IgD-negative memory B cell (primary cell): Measurements from ENCODE around the gene STRIP2. TPM values are rescaled to one million over a fixed set of nuclear protein-coding genes. Genes with fewer than 3 reads are reported as not detected.
"Not testable (repeated sequence)": the region's sequence is repeated elsewhere in the genome, so short reads cannot be mapped to it uniquely, and the experiment has no call there.

ENCODE experiments used
- H3K27ac Mint-ChIP-seq, 3 donors: one replicate each; pipeline ENCODE4 v1.8.0; 2020 to 2022; ENCODE audit warnings: mild to moderate bottlenecking in 3 of 3, mixed read lengths in 3 of 3, moderate library complexity in 1 of 3
- H3K27me3 Mint-ChIP-seq: one replicate; pipeline ENCODE4 v1.8.0; 2021; ENCODE audit warnings: mixed read lengths
- H3K36me3 Mint-ChIP-seq: one replicate; pipeline ENCODE4 v1.8.0; 2020; ENCODE audit warnings: mild to moderate bottlenecking, mixed read lengths
- H3K4me1 Mint-ChIP-seq, 3 donors: one replicate each; pipeline ENCODE4 v1.8.0; 2020 to 2022; ENCODE audit warnings: mixed read lengths in 3 of 3, mild to moderate bottlenecking in 1 of 3
- H3K4me3 Mint-ChIP-seq, 4 donors: one replicate each; pipeline ENCODE4 v1.8.0; 2020 to 2022; ENCODE audit warnings: mild to moderate bottlenecking in 4 of 4, mixed read lengths in 4 of 4, moderate library complexity in 3 of 4
- H3K9me3 Mint-ChIP-seq, 3 donors: one replicate each; pipeline ENCODE4 v1.8.0; 2020 to 2021; ENCODE audit warnings: mixed read lengths in 3 of 3, mild to moderate bottlenecking in 1 of 3
- polyA plus RNA-seq: library from polyadenylated mRNA; unstranded; fragments of 300-500 nt; fragmentation: Illumina TruSeq; gene quantifications from one replicate; pipeline ENCODE4 v1.2.3, GENCODE V29; 2021

STRIP2 gene
- polyA plus RNA-seq, 1 donor from 2014 or later, result 0.08 TPM

DNA sequence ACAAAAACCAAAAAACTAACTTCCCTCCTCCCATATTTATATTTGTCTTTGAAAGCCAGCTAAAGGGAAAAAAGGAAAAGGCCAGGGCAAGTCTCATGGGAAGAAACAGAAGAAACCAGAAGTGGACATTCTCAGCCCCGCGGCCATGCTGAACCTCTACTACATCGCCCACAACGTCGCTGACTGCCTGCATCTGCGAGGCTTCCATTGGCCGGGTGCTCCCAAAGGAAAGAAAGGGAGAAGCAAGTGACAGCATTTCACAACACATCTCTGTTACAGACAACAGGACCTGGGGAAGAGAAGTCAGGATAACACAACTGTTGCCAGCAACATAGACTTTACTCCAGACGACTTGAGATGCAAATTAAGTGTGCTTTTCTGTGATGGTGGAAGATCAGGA, 78.0 kb downstream of the STRIP2 start:
- Mint-ChIP-seq H3K4me3 (no peak overlapping the region), H3K4me1 (peaks cover 0 to 4% (median 2%) of the 10 kb centered on the region in 3 donors), H3K27me3 (no peaks in the 10 kb centered on the region), H3K36me3 (peaks cover 8% of the 10 kb centered on the region), H3K9me3 (peaks cover 0 to 1% (median 0%) of the 10 kb centered on the region in 3 donors), H3K27ac (peak overlapping the region in 1 of 3 donors; percentile 22)

DNA sequence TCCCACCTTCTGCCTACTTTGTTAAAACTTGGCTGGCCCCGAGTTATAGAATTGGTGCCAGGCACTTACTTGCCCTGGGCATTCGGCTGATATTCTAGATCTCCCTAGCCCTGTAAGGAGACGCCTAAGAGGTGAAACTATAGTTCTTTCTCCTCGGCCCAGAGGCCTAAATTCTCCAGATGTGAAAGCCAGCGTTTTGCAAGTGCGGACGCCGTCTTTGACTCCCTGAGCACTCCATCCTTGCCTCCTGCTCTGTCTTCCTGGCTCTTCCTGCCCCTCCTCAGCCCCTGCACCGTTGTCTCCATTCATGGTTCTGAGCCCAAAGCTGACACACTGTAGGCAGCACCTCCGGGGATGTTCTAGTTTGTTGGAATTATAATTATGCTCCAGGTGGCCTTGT, 79.3 kb downstream of the STRIP2 start:
- Mint-ChIP-seq H3K36me3 (peaks cover 8% of the 10 kb centered on the region), H3K27ac (no peak overlapping the region), H3K27me3 (peaks cover 3% of the 10 kb centered on the region), H3K4me1 (peaks cover 0 to 4% (median 2%) of the 10 kb centered on the region in 3 donors), H3K9me3 (peaks cover 0 to 1% (median 0%) of the 10 kb centered on the region in 3 donors), H3K4me3 (no peak overlapping the region)

DNA sequence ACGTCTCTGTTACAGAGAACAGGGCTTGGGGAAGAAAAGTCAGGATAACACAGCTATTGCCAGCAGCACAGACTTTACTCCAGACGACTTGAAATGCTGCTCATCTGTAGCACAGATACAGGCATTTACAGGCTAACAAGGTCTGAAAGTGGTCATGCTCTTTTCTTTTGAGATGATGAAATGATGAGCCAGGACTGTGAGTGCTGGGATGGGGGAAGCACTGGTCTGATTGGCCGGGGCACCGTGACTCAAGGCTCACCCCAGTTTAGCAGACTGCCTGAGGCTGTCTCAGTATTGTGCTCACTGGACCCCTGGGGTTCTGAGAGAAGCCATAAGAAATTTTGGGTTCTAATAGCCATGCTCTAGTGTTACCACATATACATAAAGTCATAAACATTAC, 80.5 kb downstream of the STRIP2 start:
- Mint-ChIP-seq H3K36me3 (peaks cover 8% of the 10 kb centered on the region), H3K4me3 (no peak overlapping the region), H3K4me1 (peaks cover 0 to 4% (median 2%) of the 10 kb centered on the region in 3 donors), H3K27ac (peak overlapping the region in 1 of 3 donors; percentile 74), H3K27me3 (peaks cover 5% of the 10 kb centered on the region), H3K9me3 (peaks cover 0 to 1% (median 0%) of the 10 kb centered on the region in 3 donors)

DNA sequence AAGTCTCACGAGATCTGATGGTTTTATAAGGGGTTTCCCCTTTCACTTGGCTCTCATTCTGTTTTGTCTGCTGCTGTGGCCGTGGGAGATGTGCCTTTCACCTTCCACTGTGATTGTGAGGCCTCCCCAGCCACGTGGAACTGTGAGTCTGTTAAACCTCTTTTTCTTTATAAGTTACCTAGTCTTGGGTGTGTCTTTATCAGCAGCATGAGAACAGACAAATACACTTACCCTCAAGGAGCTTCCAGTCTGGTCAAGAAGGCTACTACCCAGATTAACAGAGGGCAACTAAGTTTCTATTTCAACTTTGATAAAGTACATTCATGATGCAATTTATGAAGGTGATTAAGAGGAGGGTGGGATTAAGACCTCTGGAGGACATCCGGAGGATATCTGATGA, 81.1 kb downstream of the STRIP2 start:
- Mint-ChIP-seq H3K4me3 (no peak overlapping the region), H3K4me1 (peaks cover 0 to 4% (median 2%) of the 10 kb centered on the region in 3 donors), H3K9me3 (peaks cover 0 to 1% (median 0%) of the 10 kb centered on the region in 3 donors), H3K27ac (peak overlapping the region in 1 of 3 donors; percentile 74), H3K36me3 (peaks cover 8% of the 10 kb centered on the region), H3K27me3 (peaks cover 7% of the 10 kb centered on the region)

DNA sequence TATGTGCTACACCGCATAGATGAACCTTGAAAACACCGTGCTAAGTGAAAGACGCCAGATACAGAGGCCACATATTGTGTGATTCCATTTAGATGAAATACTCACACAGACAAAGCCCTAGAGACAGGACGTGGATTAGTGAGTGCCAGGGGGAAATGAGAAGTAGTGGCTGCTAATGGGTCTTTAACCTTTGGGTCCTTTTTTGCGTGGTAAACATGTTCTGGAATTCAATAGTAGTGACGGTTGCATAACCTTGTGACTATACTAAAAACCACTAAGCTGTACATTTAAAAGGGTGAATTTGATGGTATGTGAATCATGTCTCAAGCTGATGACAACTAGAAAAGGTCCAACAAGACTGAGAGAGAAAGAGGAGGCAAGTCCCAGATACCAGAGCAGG, 83.7 kb downstream of the STRIP2 start:
- peaks cover 7% of the 10 kb centered on the region for H3K36me3 Mint-ChIP-seq

DNA sequence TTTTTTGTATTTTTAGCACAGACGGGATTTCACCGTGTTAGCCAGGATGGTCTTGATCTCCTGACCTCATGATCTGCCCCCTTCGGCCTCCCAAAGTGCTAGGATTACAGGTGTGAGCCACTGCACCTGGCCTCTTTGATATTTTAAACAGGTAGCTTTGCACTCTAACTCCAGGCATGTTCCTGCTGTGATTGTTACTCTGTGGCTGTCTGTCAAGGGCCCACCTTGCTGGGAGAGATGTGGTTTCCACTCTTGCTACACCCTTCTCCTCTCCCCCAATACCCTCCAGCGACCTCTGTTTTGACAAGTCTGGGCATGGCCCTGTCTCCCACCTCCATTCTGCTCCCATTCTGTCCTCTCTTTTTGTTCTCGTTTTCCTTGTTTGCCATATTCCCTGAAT, 85.2 kb downstream of the STRIP2 start:
- H3K27ac Mint-ChIP-seq, result no peak overlapping the region
- H3K27me3 Mint-ChIP-seq, result peaks cover 21% of the 10 kb centered on the region
- peaks cover 0 to 5% (median 2%) of the 10 kb centered on the region in 3 donors for H3K4me1 Mint-ChIP-seq
- no peak overlapping the region for H3K4me3 Mint-ChIP-seq
- H3K9me3 Mint-ChIP-seq, result peaks cover 0 to 1% (median 0%) of the 10 kb centered on the region in 3 donors
- H3K36me3 Mint-ChIP-seq, result peaks cover 7% of the 10 kb centered on the region

More for the DNA sequence above, 83.7 kb downstream of the STRIP2 start:
- Mint-ChIP-seq H3K4me3 (no peak overlapping the region), H3K27me3 (peaks cover 21% of the 10 kb centered on the region), H3K4me1 (peaks cover 0 to 5% (median 2%) of the 10 kb centered on the region in 3 donors), H3K27ac (no peak overlapping the region), H3K9me3 (peaks cover 0 to 1% (median 0%) of the 10 kb centered on the region in 3 donors)

DNA sequence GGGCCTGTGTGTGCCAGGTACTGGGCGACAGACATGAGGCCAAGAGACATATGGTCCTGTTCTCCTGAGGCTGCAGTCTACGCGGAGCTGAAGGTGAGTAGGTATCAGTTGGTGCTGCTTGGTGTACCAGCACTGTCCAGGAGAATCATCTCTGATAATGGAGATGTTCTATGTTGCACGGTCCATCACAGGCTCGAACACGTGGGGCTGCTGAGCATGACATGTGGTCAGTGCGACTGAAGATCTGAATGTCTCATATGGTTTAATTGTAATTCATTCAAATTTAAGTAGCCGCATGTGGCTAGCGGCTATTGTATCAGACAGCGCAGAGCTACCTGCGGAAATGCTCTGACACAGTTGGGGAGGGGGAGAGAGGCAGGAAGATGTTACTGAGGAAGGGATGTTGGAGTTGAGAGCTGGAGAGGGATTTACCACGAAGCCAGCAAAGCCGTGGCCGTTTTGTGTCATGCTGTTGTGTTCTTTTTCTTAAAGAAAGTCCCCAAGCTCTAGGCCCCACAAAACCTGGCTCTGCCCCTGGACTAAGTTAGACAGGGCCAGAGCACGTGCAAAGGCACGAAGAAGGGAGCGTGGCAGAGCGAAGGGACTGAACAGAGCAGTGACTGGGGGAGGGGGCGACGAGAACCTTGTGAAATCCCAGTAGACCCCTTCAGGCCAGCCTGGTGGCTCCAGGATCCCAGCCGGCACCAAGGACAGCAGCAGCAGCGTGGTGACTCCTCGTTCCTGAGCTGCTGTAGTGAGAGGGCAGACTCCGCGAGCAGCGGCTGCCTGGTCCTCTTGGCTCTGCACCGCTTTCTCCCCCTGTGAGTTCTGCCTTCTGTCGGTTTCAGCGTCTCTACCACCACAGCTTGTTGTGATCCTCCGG, 88.1 kb downstream of the STRIP2 start:
- H3K4me3 Mint-ChIP-seq, result no peak overlapping the region
- H3K36me3 Mint-ChIP-seq, result no peaks in the 10 kb centered on the region
- H3K4me1 Mint-ChIP-seq, result peaks cover 0 to 7% (median 4%) of the 10 kb centered on the region in 3 donors
- H3K9me3 Mint-ChIP-seq, result no peaks in the 10 kb centered on the region
- H3K27ac Mint-ChIP-seq, result peak overlapping the region in 1 of 3 donors; percentile 36
- peaks cover 31% of the 10 kb centered on the region for H3K27me3 Mint-ChIP-seq

DNA sequence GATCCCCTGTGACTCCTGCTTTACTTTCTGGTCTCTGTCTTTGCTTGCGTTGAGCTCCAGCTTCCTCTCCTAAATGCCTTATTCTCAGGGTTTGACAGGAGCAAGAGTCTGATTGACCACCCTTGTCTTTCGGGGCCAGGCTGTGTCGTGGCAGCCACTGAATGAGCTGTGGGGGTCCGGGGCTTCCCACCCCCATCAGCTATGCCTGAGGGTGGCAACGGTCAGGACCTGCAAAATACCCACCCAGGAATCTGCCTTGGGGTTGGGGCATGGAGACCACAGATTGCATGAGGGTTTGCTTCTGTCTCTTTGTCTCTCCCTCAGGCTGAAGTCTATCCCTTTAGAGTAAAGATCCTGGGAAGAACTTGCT, 88.7 kb downstream of the STRIP2 start:
- H3K4me3 Mint-ChIP-seq, result no peak overlapping the region
- H3K9me3 Mint-ChIP-seq, result no peaks in the 10 kb centered on the region
- no peaks in the 10 kb centered on the region for H3K36me3 Mint-ChIP-seq
- peaks cover 30% of the 10 kb centered on the region for H3K27me3 Mint-ChIP-seq
- H3K27ac Mint-ChIP-seq, result no peak overlapping the region
- peaks cover 0 to 7% (median 4%) of the 10 kb centered on the region in 3 donors for H3K4me1 Mint-ChIP-seq

DNA sequence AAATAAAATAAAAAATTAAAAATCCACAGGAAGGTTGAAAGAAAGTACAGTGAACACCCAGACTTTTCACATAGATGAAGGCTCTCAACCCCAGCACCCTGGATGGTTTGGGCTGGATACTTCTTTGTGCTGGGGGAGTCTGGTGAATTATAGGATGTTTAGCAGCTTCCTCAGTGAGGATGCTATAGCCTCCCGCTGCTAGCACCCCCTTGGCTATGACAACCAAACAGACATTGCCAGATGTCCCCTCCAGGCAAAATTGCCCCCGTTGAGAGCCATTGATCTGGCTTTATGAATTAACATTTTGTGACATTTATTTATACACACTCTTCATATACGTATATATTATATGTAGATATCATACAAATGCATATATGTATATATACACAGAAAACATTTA, 89.7 kb downstream of the STRIP2 start:
- H3K4me1 Mint-ChIP-seq, result peaks cover 0 to 7% (median 4%) of the 10 kb centered on the region in 3 donors
- H3K27ac Mint-ChIP-seq, result no peak overlapping the region
- no peaks in the 10 kb centered on the region for H3K9me3 Mint-ChIP-seq
- no peak overlapping the region for H3K4me3 Mint-ChIP-seq
- H3K36me3 Mint-ChIP-seq, result no peaks in the 10 kb centered on the region
- peaks cover 28% of the 10 kb centered on the region for H3K27me3 Mint-ChIP-seq

DNA sequence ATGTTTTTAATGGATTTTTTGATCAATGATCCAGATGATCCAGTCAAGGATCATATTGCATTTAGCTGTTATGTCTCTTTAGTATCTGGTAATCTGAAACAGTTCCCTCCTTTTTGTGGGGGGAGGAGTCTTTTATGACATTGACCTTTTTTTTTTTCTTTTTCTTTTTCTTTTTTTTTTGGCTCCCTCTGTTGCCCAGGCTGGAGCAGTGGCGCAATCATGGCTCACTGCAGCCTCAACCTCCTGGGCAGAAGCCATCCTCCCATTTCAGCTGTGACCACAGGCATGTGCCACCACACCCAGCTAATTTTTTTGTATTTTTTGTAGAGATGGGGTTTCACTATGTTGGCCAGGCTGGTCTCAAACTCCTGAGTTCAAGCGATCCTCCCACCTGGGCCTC, 90.2 kb downstream of the STRIP2 start:
- peaks cover 28% of the 10 kb centered on the region for H3K27me3 Mint-ChIP-seq
- not testable (repeated sequence) for H3K9me3 Mint-ChIP-seq, H3K4me1 Mint-ChIP-seq, H3K36me3 Mint-ChIP-seq, H3K4me3 Mint-ChIP-seq, H3K27ac Mint-ChIP-seq

DNA sequence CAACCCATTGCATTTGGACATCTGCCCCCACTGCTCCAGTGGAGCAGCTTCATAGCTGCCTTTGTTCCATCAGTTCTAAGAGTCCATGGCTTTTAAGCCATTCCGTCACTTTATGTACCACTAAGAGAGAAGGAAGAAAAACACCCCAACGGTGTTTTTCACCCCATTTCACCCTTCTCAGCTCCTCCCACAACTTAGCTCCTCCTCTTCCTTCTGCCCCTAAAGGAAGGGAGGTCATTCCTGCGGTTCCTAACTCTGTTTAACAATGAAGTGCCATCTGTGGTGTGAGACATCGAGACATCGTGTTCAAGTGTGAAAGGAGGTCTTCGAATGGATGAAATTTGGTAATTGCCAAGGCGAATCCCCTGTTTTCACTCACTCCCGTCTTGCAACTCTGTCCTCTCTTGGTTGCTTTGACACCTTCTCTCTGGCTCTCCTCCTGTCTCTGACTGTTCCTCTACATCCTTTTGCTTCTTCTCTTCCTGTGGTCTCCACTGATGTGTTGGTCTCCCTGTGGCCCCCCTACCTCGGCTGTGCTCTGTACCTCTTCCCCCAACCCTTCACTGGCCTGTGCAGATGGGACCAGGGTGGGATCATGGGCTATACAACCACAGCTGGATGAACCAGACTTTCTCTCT, 91.1 kb downstream of the STRIP2 start:
- H3K9me3 Mint-ChIP-seq, result no peaks in the 10 kb centered on the region
- H3K27ac Mint-ChIP-seq, result peak overlapping the region in 1 of 3 donors; percentile 58
- H3K4me3 Mint-ChIP-seq, result peak overlapping the region in 1 of 4 donors; percentile 49
- peaks cover 0 to 7% (median 4%) of the 10 kb centered on the region in 3 donors for H3K4me1 Mint-ChIP-seq
- H3K27me3 Mint-ChIP-seq, result peaks cover 24% of the 10 kb centered on the region
- H3K36me3 Mint-ChIP-seq, result no peaks in the 10 kb centered on the region

DNA sequence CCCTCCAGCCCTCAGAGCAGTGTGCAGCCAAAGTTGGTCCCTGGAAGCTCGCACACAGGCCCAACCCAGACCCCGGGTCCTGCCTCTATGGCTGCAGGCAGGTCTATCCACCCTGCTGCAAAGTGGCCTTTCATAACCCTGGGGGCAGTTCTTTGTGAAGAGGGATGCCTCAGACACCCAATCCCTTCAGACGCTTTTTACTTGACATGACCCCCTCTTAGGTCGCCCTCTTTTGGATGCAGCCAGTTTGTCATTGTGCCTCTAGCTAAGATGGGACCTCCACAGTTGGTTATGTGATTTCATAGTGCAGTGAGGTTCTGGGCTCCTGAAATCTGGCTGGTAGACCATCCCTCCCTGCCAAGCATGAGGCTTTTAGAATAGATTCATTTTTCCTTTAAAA, 95.4 kb downstream of the STRIP2 start:
- no peaks in the 10 kb centered on the region for H3K9me3 Mint-ChIP-seq
- H3K27me3 Mint-ChIP-seq, result peaks cover 11% of the 10 kb centered on the region
- no peaks in the 10 kb centered on the region for H3K36me3 Mint-ChIP-seq
- H3K4me3 Mint-ChIP-seq, result no peak overlapping the region
- no peak overlapping the region for H3K27ac Mint-ChIP-seq
- H3K4me1 Mint-ChIP-seq, result peaks cover 0 to 8% (median 4%) of the 10 kb centered on the region in 3 donors

DNA sequence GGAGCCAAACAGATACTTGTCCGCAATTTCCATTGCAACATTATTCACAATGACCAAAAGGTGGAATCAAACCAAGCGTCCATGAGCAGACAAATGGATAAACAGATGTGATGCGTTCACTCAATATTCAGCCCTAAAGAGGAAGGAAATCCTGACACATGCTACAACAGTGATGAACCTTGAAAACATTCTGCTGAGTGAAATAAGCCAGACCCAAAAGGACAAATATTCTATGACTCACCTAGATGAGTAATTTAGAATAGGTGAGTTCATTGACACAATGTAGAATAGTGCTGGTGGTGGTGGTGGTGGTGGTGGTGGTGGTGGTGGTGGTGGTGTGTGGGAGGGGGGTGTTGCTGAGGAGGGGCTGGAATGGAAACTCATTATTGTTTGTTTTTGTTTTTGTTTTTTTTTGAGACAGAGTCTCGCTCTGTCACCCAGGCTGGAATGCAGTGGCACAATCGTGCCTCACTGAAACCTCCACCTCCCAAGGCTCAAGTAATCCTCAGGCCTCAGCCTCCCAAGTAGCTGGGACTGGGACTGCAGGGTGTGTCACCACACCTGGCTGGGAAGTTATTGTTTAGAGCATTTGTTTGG, 96.7 kb downstream of the STRIP2 start:
- H3K27ac Mint-ChIP-seq, result no peak overlapping the region

DNA sequence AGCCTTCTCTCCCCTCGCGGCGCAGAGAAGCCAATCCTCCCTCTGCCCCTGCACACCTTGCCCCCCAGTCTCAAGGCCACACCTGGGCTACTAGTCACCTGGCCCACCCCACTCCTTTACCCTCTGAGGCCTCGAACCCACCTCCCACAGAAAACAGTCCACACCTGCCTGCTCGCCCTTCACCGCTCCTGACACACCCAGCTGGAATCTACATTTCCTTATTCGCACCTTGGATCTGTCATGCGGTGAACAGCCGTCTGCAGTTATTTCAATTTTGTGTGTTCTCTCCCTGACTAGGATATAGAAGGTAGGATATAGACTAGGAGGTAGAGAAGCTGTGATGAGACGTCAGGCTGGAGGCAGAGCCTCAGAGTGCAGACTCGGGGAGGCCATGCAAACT, 97.5 kb downstream of the STRIP2 start:
- Mint-ChIP-seq H3K36me3 (no peaks in the 10 kb centered on the region), H3K27me3 (peaks cover 4% of the 10 kb centered on the region), H3K4me3 (no peak overlapping the region), H3K27ac (peak overlapping the region in 1 of 3 donors; percentile 73), H3K4me1 (peaks cover 0 to 3% (median 1%) of the 10 kb centered on the region in 3 donors), H3K9me3 (no peaks in the 10 kb centered on the region)

More for the DNA sequence above, 96.7 kb downstream of the STRIP2 start:
- Mint-ChIP-seq H3K4me1 (peaks cover 0 to 3% (median 1%) of the 10 kb centered on the region in 3 donors), H3K9me3 (no peaks in the 10 kb centered on the region), H3K27me3 (peaks cover 6% of the 10 kb centered on the region), H3K36me3 (no peaks in the 10 kb centered on the region), H3K4me3 (no peak overlapping the region)

DNA sequence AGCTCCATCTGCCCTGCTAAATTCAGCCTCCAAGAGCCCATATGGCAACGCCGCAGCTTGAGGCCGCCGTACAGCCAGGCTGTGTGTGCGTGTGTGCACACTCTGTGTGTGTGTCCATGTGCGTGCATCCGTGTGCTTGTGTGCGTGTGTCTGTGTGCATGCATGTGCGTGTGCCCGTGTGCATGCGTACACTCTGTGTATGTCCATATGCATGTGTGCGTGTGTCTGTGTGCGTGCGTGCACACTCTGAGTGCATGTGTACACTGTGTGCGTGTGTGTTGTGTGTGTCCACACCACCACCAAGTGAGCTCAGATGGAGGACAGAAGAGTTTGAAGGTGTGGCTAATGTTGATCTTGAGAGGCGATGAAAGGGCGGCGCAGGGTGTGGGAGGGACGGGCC, 98.1 kb downstream of the STRIP2 start:
- Mint-ChIP-seq H3K36me3 (no peaks in the 10 kb centered on the region), H3K27me3 (peaks cover 1% of the 10 kb centered on the region), H3K27ac (no peak overlapping the region), H3K9me3 (no peaks in the 10 kb centered on the region), H3K4me1 (peaks cover 0 to 3% (median 1%) of the 10 kb centered on the region in 3 donors), H3K4me3 (peak overlapping the region in 1 of 4 donors; percentile 69)
